Measurements from ENCODE around the gene C1orf21.

C1orf21 gene

GRCh38 chr1:184409011-184409410 lies 22.2 kb downstream of the C1orf21 start:
- no peak for DNase-seq (ENCODE audit: low read depth in 2 of 2, low spot score in 1 of 2)

- DNase-seq (ENCODE audit: low read depth in 2 of 2, low spot score in 1 of 2), result no peak
Measured at GRCh38 chr1:184412472-184412871, 25.6 kb downstream of the C1orf21 start.

GRCh38 chr1:184416481-184416880 lies 29.7 kb downstream of the C1orf21 start:
- DNase-seq (ENCODE audit: low read depth in 2 of 2, low spot score in 1 of 2), result no peak

GRCh38 chr1:184416946-184417345 lies 30.1 kb downstream of the C1orf21 start:
- DNase-seq (ENCODE audit: low read depth in 2 of 2, low spot score in 1 of 2), result no peak

GRCh38 chr1:184417916-184418315 lies 31.1 kb downstream of the C1orf21 start:
- DNase-seq (ENCODE audit: low read depth in 2 of 2, low spot score in 1 of 2), result no peak

- no peak for DNase-seq (ENCODE audit: low read depth in 2 of 2, low spot score in 1 of 2)
Measured at GRCh38 chr1:184418652-184419349, 32.0 kb downstream of the C1orf21 start.

GRCh38 chr1:184419350-184420161 lies 32.7 kb downstream of the C1orf21 start:
- no peak for DNase-seq (ENCODE audit: low read depth in 2 of 2, low spot score in 1 of 2)

GRCh38 chr1:184422490-184423233 lies 35.8 kb downstream of the C1orf21 start:
- DNase-seq (ENCODE audit: low read depth in 2 of 2, low spot score in 1 of 2), result no peak

GRCh38 chr1:184423649-184424048 lies 36.8 kb downstream of the C1orf21 start:
- DNase-seq (ENCODE audit: low read depth in 2 of 2, low spot score in 1 of 2), result no peak

GRCh38 chr1:184424157-184424556 lies 37.3 kb downstream of the C1orf21 start:
- DNase-seq (ENCODE audit: low read depth in 2 of 2, low spot score in 1 of 2), result no peak

GRCh38 chr1:184424945-184425344 lies 38.1 kb downstream of the C1orf21 start:
- DNase-seq (ENCODE audit: low read depth in 2 of 2, low spot score in 1 of 2), result no peak

GRCh38 chr1:184425449-184426277 lies 38.8 kb downstream of the C1orf21 start:
- DNase-seq (ENCODE audit: low read depth in 2 of 2, low spot score in 1 of 2), result no peak

- DNase-seq (ENCODE audit: low read depth in 2 of 2, low spot score in 1 of 2), result no peak
Measured at GRCh38 chr1:184426278-184426674, 39.4 kb downstream of the C1orf21 start.

GRCh38 chr1:184427722-184428121 lies 40.9 kb downstream of the C1orf21 start:
- no peak for DNase-seq (ENCODE audit: low read depth in 2 of 2, low spot score in 1 of 2)

- no peak for DNase-seq (ENCODE audit: low read depth in 2 of 2, low spot score in 1 of 2)
Measured at GRCh38 chr1:184428604-184429003, 41.8 kb downstream of the C1orf21 start.

- DNase-seq (ENCODE audit: low read depth in 2 of 2, low spot score in 1 of 2), result no peak
Measured at GRCh38 chr1:184429335-184429734, 42.5 kb downstream of the C1orf21 start.

- DNase-seq (ENCODE audit: low read depth in 2 of 2, low spot score in 1 of 2), result no peak
Measured at GRCh38 chr1:184433956-184434502, 47.2 kb downstream of the C1orf21 start.

- no peak for DNase-seq (ENCODE audit: low read depth in 2 of 2, low spot score in 1 of 2)
Measured at GRCh38 chr1:184437291-184437690, 50.5 kb downstream of the C1orf21 start.

GRCh38 chr1:184438363-184438762 lies 51.5 kb downstream of the C1orf21 start:
- no peak for DNase-seq (ENCODE audit: low read depth in 2 of 2, low spot score in 1 of 2)

- no peak for DNase-seq (ENCODE audit: low read depth in 2 of 2, low spot score in 1 of 2)
Measured at GRCh38 chr1:184442260-184442659, 55.4 kb downstream of the C1orf21 start.

GRCh38 chr1:184443201-184443600 lies 56.4 kb downstream of the C1orf21 start:
- DNase-seq (ENCODE audit: low read depth in 2 of 2, low spot score in 1 of 2), result no peak

All from stimulated activated CD8-positive, alpha-beta memory T cell treated with anti-CD3 and anti-CD28 coated beads, Interleukin-4, amount 100 ng/mL, for 4 hours (primary cell).